Measurements from ENCODE around the gene GBP7.
"Not testable (repeated sequence)": the region's sequence is repeated elsewhere in the genome, so short reads cannot be mapped to it uniquely, and the experiment has no call there.

GBP7 gene

DNA sequence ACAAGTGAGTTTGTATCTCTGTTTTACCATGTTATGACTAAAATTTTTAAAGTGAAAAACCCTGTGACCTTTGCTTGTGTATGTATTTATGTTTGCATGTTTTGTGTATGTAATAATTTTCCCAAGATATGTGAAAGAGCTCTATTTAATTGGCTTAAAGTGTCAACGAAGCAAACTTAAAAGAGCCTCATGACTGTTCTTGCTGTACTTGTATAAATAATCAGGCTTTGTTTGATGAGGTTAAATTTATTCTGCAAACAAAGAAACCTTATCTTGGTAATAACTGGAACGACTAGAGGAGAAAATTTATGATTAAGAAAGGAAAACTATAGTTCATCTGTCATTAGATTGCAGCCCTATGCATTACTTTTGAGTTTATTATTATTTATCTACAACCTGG is 6.6 kb downstream of the GBP7 start:
- DNase-seq, result no peak

DNA sequence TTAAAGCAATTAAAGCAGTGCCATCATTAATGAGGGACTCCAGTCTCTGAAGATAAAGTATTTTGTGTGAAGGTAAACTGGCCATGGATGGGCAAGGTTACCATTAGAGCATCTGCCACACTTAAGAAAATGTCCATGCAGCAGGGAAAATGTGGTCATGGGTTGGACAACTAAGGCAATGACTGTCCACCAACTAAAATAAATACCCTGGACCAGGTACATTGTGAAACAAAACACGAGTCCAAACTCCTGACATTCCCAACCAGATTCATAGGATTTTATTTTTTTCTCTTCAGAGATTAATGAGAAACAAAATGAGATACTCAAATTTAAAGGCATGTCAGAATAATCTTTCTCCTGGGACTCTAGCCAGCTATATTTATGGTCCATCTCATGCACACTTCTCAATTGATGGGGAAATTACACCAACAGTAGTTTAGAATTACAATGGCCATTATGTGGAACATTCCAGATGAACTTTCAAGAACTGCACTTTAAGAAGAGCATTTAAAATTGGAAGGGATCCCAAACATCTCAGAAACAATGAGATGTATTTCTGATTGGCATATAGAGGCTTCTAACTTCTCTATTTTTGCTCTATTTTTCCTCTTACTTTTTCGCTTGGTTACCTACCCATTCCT is 8.1 kb downstream of the GBP7 start:
- DNase-seq, result no peak

DNA sequence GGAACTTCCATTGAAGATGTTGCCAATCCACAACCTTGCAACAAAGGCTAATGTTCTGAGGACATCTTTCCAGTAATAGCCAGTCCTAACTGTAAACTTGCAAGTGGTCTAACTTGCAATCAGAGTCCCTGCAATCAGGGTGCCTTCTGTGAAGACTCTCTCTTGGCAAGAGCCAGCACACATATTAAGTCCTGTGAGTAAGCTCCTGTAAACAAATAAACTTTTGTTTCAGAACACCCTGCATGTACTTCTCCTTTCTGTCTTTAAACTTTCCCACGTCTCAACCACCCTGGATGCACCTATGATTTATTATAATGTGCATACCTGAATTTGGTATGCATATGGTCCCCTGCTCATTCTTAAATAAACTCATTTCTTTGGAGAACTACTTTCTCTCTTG is 9.1 kb downstream of the GBP7 start:
- DNase-seq, result no peak

DNA sequence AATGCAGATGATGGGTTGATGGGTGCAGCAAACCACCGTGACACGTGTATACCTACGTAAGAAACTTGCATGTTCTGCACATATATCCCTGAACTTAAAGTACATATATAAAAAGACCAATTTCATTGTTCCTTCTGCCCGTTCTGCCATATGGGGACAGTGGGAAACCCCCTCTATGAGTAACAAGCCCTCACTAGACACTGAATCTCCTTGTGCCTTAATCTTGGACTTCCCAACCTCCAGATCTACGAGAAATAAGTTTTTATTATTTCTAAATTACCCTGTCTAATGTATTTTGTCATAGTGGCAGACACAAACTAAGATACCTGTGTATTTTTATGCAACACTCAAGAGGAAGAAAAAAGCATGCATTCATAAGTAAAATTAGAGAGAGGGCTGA is 10.0 kb downstream of the GBP7 start:
- no peak for DNase-seq

DNA sequence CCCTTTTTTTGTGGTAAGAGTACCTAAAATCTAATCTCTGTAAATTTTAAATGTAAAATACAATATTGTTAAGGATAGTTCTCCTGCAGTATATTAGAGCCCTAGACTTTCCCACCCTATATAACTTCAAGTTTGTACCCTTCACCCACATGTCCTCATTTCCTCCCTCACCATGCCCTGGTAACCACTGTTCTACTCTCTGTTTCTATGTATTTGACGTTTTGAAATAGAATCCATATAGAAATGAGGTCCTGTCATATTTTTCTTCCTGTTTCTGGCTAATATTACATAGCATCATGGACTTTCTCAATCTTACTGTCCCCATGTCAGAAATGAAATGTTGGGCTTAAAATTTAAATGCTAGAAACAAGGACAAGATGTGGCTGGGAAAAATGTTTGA is 24.8 kb downstream of the GBP7 start:
- DNase-seq, result no peak

DNA sequence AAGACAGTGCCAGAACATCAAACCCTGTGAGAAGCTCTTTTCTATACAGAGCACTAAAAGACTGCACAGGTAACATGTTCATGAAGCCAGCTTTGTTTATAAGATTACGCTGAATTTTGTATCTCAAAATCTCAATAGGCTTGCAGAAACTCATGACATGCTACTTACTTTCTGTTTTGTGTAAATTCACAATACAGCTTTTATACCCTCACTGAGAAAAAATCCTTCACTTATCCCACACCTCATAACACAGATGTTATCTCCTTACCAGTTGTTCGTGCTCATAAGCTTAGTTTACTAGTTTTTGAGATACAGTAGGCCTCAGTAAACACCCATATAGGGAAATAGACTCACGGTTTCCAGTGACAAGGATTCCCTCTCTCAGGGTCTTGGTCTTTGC is 25.8 kb downstream of the GBP7 start:
- no peak for DNase-seq

DNA sequence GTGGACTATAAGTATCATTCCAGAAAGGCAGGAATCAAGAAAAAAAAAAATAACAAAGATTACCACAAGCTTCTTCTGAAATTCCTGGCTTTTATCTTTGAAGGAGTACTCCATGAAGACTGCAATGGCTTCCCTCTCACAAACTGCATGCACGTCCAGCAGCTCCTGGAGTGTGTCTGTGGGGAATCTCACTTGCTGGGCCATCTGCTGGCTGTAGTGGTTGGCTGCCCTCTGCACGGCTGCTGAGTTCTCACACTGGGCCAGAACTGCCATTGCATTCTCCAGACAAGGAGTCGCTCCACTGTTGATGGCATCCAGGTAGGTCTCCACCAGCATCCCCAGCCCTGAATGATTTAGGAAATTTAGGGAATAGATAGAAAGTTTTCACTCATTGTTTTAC is 26.6 kb downstream of the GBP7 start:
- DNase-seq, result no peak

DNA sequence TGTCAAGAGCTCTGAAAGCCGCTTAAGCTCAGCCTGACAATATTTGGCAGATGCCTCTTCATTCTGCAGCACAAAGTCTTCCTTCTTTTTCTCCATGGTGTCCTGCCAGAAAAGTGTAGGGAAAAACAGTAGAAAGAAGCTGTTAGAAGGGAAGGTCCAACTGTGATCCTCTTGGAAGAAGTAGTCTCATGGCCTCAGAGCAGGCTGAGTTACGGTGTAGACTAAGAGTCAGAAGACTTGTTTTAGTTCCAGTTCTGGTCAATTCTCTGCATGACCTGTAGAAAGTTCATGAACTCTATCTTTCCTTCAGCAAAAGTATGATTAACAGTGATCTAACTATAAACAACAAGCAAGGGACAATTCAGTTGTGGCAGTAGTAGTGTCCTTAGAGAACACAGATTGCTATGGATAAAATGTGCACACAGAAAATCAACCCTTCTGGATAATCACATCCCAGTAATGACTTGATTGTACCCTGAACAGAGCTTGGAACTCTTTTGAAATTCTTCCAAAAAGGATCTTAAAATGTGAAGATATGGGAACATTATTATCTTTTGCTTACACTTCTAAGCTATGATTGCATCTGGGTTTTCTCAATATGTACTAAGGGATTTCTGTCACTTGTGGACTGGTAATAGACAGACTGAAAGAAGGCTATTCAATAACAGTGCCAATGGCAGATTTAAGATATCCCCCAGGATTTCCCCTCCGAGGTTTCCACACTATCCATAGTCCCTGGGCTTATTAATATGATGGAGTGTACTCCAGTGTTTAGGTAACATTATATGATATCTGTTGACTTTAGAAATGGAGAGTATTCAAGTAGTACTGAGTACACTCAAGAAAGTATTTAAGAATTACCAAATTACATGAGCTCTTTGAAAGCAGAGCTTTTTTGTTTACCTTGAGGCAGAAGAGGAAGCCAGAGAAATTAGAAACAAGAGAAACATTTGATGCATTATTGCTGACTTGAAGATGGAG is 27.8 kb downstream of the GBP7 start:
- no peak for DNase-seq

DNA sequence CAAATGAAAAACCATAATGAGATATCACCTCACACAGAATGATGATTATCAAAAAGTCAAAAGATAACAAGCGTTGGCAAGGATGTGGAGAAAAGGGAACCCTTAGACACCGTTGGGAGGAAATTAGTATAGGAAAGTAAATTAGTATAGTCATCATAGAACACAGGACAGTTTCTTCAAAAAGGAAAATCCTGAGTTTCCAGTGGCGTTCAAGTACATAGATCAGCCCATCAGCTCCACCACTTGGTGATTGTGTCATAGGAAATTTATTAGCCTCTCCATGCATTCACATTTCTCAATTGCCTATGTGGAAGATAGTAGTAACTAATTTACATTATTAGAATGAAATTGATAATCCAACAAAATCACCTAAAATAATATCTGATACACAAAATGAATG is 29.1 kb downstream of the GBP7 start:
- DNase-seq, result no peak

DNA sequence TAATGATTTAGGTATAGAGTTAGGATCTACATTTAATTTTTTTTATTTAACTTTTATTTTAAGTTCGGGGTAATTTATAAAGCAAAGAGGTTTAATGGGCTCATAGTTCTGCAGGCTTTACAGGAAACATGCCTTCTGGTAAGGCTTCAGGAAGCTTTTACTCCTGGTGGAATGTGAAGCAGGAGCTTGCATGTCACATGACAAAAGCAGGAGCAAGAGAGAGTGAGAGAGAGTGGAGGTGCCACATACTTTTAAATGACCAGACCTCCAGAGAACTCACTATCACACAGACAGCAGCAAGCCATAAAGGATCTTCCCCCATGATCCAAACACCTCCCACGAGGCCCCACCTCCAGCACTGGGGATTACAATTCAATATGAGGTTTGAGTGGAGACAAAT is 32.3 kb downstream of the GBP7 start:
- no peak for DNase-seq

DNA sequence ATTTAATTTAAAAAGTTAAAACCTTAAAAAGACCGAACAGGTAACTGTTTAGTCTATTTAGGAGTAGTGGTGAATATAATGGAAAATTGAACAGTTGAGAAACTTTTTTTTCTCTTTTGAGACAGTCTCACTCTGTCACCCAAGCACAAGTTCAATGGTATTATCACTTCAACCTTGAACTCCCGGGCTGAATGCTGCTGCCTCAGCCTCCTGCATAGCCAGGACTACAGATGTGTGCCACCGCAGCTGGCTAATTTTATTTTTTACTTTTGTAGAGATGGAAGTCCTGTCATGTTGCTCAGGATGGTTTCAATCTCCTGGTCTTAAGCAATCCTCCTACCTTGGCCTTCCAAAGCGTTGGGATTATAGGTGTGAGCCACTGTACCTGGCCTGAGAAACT is 33.6 kb downstream of the GBP7 start:
- no peak for DNase-seq

DNA sequence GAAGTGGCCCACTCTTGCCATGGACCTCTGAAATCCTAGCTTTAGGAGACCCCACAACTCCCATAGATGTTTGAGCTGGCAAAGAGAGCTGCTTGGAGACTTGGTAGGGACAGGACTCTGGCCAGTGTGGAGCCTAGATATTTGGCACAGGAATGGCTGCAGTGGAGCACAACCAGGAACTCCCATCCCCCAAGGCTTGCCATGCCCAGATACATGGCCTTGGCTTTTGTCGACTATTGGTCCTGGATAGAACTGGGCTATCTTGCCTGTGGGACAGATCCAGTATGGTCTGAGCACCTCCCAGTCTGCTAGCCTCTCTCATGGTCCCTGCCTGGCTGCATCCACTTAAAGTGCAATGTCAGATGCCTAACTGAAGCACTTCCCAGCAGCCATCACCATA is 42.1 kb downstream of the GBP7 start:
- DNase-seq, result no peak

DNA sequence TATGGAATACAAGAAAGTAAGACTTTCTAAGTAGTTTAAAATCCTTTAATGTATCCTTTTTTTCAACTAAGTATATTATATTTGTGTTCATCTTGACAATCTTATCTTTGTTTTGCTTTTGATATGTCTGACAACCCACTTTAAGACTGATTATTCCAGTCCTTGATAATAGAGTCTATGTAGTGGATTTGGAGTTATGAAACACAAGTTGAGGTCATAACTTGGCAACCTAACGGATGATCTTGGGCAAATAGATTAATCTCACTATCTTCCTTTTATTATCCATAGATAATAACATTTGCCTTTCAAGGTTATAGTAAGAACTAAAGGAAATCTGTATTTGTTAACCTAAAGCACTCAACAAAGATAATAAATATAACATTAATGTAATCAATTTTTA is 45.1 kb downstream of the GBP7 start:
- DNase-seq, result no peak

DNA sequence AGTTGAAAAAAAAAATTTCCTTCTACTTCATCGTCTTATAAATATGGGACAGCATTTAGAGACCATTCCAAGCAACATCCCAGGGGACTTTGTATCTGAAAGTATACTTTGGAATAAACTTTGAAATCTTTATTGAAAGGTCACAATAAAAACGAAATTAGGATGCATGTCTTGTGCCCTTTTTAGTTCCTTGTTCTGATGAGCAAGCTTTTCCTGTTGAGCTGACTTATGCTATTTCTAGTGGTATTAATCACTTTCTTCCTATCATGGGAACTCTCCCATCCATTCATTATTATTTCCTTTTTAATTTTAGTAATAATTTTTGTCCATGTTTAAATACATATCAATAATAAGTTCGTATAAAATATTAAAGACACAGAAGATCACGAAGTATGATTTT is 45.9 kb downstream of the GBP7 start:
- DNase-seq, result no peak

DNA sequence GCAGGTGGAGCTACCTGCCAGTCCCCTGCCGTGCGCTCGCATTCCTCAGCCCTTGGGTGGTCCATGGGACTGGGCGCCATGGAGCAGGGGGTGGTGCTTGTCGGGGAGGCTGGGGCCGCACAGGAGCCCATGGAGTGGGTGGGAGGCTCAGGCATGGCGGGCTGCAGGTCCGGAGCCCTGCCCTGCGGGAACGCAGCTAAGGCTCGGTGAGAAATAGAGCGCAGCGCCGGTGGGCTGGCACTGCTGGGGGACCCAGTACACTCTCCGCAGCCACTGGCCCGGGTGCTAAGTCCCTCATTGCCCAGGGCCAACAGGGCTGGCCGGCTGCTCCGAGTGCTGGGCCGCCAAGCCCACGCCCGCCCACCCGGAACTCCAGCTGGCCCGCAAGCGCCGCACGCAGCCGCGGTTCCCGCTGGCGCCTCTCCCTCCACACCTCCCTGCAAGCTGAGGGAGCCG is 47.8 kb downstream of the GBP7 start:
- DNase-seq, result not testable (repeated sequence)

DNA sequence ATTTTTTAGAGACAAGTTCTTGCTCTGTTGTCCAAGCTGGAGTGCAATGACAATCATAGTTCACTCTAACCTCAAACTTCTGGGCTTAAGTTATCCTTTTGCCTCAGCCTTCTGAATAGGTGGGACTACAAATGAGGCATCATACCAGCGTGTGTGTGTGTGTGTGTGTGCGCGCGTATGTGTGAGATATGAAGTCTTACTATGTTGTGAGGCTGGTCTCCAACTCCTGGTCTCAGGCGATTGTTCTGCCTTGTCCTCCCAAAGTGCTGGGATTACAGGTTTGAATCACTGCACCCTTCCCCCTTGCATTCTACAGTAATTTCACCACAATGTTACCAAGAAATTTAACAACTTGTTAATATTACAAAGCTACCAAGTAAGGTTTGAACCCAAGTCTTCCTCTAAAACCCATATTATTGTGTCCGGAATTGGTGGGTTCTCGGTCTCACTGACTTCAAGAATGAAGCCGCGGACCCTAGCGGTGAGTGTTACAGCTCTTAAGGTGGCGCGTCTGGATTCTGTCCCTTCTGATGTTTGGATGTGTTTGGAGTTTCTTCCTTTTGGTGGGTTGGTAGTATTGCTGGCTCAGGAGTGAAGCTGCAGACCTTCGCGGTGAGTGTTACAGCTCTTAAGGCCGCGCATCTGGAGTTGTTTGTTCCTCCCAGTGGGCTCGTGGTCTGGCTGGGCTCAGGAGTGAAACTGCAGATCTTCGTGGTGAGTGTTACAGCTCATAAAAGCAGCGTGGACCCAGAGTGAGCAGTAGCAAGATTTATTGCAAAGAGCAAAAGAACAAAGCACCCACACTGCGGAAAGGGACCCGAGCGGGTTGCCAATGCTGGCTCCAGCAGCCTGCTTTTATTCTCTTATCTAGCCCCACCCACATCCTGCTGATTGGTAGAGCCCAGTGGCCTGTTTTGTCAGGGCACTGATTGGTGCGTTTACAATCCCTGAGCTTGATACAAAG is 48.9 kb downstream of the GBP7 start:
- DNase-seq, result peak; percentile 73 to 80

DNA sequence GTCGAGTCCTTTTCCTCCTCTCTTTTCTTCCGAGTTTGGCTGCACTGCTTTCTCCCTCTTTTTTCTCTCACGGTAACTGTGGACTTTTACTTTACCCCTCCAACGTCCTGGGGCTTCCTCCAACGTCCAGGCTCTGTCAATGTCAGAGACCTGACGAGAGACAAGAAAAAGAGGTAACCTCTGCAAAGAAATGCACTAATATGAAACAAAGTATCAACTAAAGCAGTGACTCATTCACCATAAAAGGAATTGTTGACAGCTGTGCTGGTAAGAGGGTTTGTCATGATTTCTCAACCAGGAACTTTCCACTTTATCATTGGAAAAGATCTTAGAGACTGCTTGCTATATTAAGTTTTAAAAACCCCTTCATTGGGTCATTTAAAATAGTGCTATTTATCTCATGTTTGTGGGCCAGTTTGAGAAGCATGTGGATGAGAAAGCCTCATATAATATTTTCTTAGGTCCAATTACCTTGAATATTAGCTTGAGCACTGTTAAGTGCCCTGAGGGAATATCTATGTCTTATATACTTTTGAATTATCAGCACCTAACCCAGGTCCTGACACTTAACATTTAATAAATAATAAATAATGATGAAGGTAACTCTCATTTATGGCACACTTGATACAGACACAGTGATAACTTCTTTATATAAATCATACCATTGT is 49.8 kb downstream of the GBP7 start, which contains the start of gene GBP2:
TSS of gene GBP2 (minus strand) at position 202 of the 668 bp plus-strand sequence. CDS start 4,148 bp downstream, outside the sequence.
- DNase-seq, result peak; percentile 15 to 35

DNA sequence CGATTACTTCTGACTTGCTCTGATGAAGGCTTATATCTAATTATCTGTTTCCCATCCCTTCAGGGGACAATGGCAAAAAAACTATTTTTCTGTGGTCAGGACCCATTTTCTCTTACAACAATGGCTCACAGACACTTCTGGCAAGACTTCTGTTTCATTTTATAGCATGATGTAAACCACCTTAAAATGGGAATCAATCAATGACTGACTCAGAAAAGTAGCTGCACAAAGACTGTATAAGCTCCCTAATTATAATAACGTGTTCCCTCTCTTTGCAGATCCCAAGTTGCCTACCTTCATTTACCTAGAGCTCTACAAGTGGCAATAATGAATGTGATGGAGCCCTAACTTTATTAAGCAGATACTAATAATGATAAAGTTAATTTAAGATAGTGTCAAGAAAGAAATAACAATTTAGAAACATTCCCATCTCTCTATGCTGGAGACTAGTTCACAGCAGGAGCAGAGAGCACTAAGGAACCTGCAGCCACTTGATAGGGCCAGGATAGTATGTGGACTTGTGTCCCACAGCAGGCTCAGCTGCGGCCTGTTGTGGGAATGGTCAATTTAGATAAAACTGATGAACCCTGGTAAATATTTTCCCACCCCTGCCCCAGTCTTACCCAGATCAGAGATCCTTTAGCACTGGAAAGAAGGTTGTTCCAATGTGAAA is 50.4 kb downstream of the GBP7 start:
- peak in 1 of 2 experiments; percentile 9 for DNase-seq

DNA sequence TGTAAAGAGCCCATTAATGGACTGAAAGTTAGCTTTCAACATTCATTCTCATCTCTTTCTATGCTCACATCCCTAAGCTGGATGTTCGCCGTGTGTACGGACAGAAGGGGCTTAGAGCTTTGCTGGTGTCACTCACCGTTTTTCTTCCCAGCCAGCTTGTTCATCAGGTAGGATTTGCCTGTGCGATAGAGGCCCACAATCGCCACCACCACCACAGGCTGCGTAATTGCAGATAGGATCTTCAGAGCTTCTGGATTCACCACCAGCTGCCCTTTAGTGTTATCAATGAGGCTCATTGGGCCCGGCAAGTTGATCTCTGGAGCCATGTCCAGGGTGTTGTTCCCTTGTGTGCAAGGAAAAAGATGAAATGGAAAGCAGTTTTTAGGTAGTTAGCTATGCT is 54.2 kb downstream of the GBP7 start:
- DNase-seq, result no peak

DNA sequence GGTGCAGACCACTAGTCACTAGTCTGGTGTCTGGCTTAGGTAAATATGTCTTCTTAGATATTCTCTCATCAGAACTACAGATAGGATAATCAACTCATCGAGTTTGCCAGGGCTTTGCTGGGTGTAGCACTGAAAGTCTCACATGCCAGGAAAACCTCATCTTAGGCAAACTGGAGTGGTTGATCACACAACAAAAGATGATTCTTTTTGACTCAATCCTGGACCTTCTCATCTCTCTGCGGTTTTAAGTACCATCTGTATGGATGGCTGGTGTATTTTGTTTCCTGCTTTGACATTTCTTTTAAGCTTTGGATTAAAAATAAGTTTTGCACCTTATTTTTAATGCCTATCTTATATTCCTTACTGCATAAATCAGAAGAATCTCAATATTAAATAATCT is 61.1 kb downstream of the GBP7 start:
- DNase-seq, result no peak

DNA sequence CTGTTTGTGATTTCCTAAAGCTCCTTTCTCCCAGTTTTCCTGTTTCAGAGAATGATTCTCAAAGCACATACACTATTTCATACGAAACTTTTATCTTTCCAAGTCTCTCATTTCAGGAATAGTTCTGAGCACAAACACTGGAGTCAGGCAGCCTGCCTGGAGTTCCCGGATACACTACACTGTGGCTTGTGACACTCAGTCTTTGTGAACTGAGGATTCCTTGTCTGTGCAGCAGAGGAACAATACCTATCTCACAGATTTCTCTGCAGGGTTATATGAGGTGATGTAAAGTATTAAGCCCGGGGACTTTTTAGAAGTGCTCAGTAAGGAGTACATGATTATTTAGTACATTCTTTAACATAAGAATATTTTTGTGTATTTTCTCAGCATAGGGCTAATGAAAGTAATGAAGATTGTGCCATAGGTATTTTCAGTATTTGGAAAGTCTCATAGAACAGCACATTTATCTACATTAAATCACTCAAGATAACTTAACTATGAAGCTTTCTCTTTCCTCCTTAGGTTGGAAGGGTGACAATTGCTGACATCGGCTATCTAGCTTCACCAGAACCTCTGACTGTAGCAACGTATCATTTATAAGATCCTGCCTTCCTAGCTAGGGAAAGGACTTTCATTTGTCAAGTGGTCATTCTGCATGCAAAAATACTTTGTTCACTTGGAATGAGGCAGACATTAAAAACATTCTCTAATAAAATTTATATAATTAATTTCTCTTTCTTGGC is 62.8 kb downstream of the GBP7 start:
- no peak for DNase-seq
